ENCODE measurements around the gene NR2C2. TPM values are rescaled to one million over a fixed set of nuclear protein-coding genes. Genes with fewer than 3 reads are reported as not detected.

NR2C2 gene
- total and polyA plus RNA-seq, 4 donors = 3.3 to 21.8 (median 14.5) TPM

GRCh38 chr3:15029625-15030024 is 82.2 kb downstream of the NR2C2 start:
- no peaks in the 10 kb centered on the region for H3K9me3 ChIP-seq (ENCODE audit: control insufficient read depth in 4 of 4, low read length in 3 of 4)
- no peaks in the 10 kb centered on the region for H3K27me3 ChIP-seq (ENCODE audit: control insufficient read depth in 4 of 4, insufficient read depth in 4 of 4, low read length in 3 of 4)
- H3K4me3 ChIP-seq (ENCODE audit: low read depth in 1 of 3, low read length in 3 of 3) = no peak overlapping the region
- no peak for DNase-seq (ENCODE audit: low spot score)
- no peak for TF ChIP-seq RAD21 (IDR thresholded peaks at IDR 0.05)
- TF ChIP-seq GABPA (IDR thresholded peaks at IDR 0.05 in 1 of 2, conservative IDR thresholded peaks at IDR 0.05 in 1 of 2) = no peak
- H3K9ac ChIP-seq (ENCODE audit: low read depth in 1 of 2, low read length in 2 of 2) = no peak overlapping the region
- no peaks in the 10 kb centered on the region for H3K4me1 ChIP-seq (ENCODE audit: control insufficient read depth in 4 of 4, insufficient read depth in 4 of 4, low read length in 3 of 4)
- peaks cover 17 to 57% (median 37%) of the 10 kb centered on the region in 4 donors for H3K36me3 ChIP-seq (ENCODE audit: control insufficient read depth in 4 of 4, insufficient read depth in 3 of 4, low read depth in 1 of 4, low read length in 3 of 4)
- no peak overlapping the region for H3K27ac ChIP-seq (ENCODE audit: low read depth in 1 of 2, low read length in 2 of 2)

DNA sequence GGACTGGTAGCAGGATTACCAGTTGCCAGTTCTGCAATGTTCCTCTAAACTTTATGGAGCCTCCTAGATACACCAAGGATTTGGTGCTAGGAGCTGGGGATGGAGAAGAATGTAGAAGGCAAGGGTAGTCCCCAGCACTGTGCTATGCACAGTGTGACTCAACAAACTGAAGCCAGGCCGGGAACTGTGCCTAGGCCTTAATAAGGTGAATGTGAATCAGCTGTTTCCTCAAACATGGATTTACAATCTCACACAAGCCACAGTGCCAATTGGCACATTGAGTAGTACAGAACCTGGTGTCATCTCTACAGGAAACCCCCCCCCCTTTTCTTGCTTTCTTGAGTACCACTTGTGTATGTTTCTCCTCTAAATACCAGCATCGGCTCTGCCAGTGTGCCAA is 85.3 kb downstream of the NR2C2 start:
- Histone ChIP-seq H3K36me3 (ENCODE audit: control insufficient read depth in 4 of 4, insufficient read depth in 3 of 4, low read depth in 1 of 4, low read length in 3 of 4) (peaks cover 13 to 53% (median 32%) of the 10 kb centered on the region in 4 donors), H3K4me1 (ENCODE audit: control insufficient read depth in 4 of 4, insufficient read depth in 4 of 4, low read length in 3 of 4) (no peaks in the 10 kb centered on the region), H3K9me3 (ENCODE audit: control insufficient read depth in 4 of 4, low read length in 3 of 4) (no peaks in the 10 kb centered on the region), H3K4me3 (ENCODE audit: low read depth in 1 of 3, low read length in 3 of 3) (no peak overlapping the region), H3K27ac (ENCODE audit: low read depth in 1 of 2, low read length in 2 of 2) (no peak overlapping the region), H3K9ac (ENCODE audit: low read depth in 1 of 2, low read length in 2 of 2) (no peak overlapping the region), H3K27me3 (ENCODE audit: control insufficient read depth in 4 of 4, insufficient read depth in 4 of 4, low read length in 3 of 4) (no peaks in the 10 kb centered on the region)
- TF ChIP-seq MAX (IDR thresholded peaks at IDR 0.05) = no peak
- no peak for TF ChIP-seq RXRA (IDR thresholded peaks at IDR 0.05)
- TF ChIP-seq ZBTB33 (IDR thresholded peaks at IDR 0.05) = no peak
- TF ChIP-seq FOXA2 (IDR thresholded peaks at IDR 0.05) = no peak
- TF ChIP-seq NR2F2 (IDR thresholded peaks at IDR 0.05) = no peak
- TF ChIP-seq EGR1 (IDR thresholded peaks at IDR 0.05; ENCODE audit: low read depth in 2 of 2) = no peak
- no peak for TF ChIP-seq SP1 (IDR thresholded peaks at IDR 0.05)
- TF ChIP-seq FOXA1 (IDR thresholded peaks at IDR 0.05) = no peak
- TF ChIP-seq CTCF (IDR thresholded peaks at IDR 0.05; ENCODE audit: low read depth, low read length, missing input control) = no peak
- TF ChIP-seq GABPA (IDR thresholded peaks at IDR 0.05 in 1 of 2, conservative IDR thresholded peaks at IDR 0.05 in 1 of 2) = no peak
- TF ChIP-seq HNF4A (conservative IDR thresholded peaks at IDR 0.05) = no peak
- TF ChIP-seq, protein P1, sequence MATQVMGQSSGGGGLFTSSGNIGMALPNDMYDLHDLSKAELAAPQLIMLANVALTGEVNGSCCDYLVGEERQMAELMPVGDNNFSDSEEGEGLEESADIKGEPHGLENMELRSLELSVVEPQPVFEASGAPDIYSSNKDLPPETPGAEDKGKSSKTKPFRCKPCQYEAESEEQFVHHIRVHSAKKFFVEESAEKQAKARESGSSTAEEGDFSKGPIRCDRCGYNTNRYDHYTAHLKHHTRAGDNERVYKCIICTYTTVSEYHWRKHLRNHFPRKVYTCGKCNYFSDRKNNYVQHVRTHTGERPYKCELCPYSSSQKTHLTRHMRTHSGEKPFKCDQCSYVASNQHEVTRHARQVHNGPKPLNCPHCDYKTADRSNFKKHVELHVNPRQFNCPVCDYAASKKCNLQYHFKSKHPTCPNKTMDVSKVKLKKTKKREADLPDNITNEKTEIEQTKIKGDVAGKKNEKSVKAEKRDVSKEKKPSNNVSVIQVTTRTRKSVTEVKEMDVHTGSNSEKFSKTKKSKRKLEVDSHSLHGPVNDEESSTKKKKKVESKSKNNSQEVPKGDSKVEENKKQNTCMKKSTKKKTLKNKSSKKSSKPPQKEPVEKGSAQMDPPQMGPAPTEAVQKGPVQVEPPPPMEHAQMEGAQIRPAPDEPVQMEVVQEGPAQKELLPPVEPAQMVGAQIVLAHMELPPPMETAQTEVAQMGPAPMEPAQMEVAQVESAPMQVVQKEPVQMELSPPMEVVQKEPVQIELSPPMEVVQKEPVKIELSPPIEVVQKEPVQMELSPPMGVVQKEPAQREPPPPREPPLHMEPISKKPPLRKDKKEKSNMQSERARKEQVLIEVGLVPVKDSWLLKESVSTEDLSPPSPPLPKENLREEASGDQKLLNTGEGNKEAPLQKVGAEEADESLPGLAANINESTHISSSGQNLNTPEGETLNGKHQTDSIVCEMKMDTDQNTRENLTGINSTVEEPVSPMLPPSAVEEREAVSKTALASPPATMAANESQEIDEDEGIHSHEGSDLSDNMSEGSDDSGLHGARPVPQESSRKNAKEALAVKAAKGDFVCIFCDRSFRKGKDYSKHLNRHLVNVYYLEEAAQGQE (IDR thresholded peaks at IDR 0.05) = no peak
- no peak for DNase-seq (ENCODE audit: low spot score)
- WGBS = 94% methylated on average over 2 of the region's 2 CpGs
